Measurements from ENCODE around the gene WNK1.
"Not testable (repeated sequence)": the region's sequence is repeated elsewhere in the genome, so short reads cannot be mapped to it uniquely, and the experiment has no call there.

Gene WNK1

GRCh38 chr12:779745-780734 is 27.7 kb downstream of the WNK1 start:
- no peak for DNase-seq (ENCODE audit: low read depth, low spot score)

- no peak for DNase-seq (ENCODE audit: low read depth, low spot score)
Observed at GRCh38 chr12:780750-781379, 28.5 kb downstream of the WNK1 start.

GRCh38 chr12:785706-786105 is 33.3 kb downstream of the WNK1 start:
- DNase-seq (ENCODE audit: low read depth, low spot score), result no peak

- DNase-seq (ENCODE audit: low read depth, low spot score), result no peak
Observed at GRCh38 chr12:788288-788687, 35.9 kb downstream of the WNK1 start.

GRCh38 chr12:788762-789161 is 36.4 kb downstream of the WNK1 start:
- not testable (repeated sequence) for DNase-seq (ENCODE audit: low read depth, low spot score)

- DNase-seq (ENCODE audit: low read depth, low spot score), result no peak
Observed at GRCh38 chr12:789852-790563, 37.6 kb downstream of the WNK1 start.

- DNase-seq (ENCODE audit: low read depth, low spot score), result no peak
Observed at GRCh38 chr12:790608-791007, 38.2 kb downstream of the WNK1 start.

GRCh38 chr12:793037-793436 is 40.7 kb downstream of the WNK1 start:
- DNase-seq (ENCODE audit: low read depth, low spot score), result no peak

GRCh38 chr12:793711-794110 is 41.3 kb downstream of the WNK1 start:
- no peak for DNase-seq (ENCODE audit: low read depth, low spot score)

- no peak for DNase-seq (ENCODE audit: low read depth, low spot score)
Observed at GRCh38 chr12:795305-795704, 42.9 kb downstream of the WNK1 start.

GRCh38 chr12:800401-800800 is 48.0 kb downstream of the WNK1 start:
- DNase-seq (ENCODE audit: low read depth, low spot score), result no peak

- DNase-seq (ENCODE audit: low read depth, low spot score), result no peak
Observed at GRCh38 chr12:802242-803120, 50.1 kb downstream of the WNK1 start.

GRCh38 chr12:805022-805632 is 52.7 kb downstream of the WNK1 start:
- DNase-seq (ENCODE audit: low read depth, low spot score), result no peak

GRCh38 chr12:806200-806791 is 53.9 kb downstream of the WNK1 start:
- no peak for DNase-seq (ENCODE audit: low read depth, low spot score)

GRCh38 chr12:807041-807735 is 54.8 kb downstream of the WNK1 start:
- no peak for DNase-seq (ENCODE audit: low read depth, low spot score)

- DNase-seq (ENCODE audit: low read depth, low spot score), result no peak
Observed at GRCh38 chr12:810116-810515, 57.7 kb downstream of the WNK1 start.

- no peak for DNase-seq (ENCODE audit: low read depth, low spot score)
Observed at GRCh38 chr12:810671-811415, 58.5 kb downstream of the WNK1 start.

- DNase-seq (ENCODE audit: low read depth, low spot score), result no peak
Observed at GRCh38 chr12:812950-813349, 60.6 kb downstream of the WNK1 start.

GRCh38 chr12:817456-817855 is 65.1 kb downstream of the WNK1 start:
- DNase-seq (ENCODE audit: low read depth, low spot score), result not testable (repeated sequence)
